ENCODE measurements around the gene B4GALNT1. TPM values are rescaled to one million over a fixed set of nuclear protein-coding genes. Genes with fewer than 3 reads are reported as not detected.

B4GALNT1 gene
- total RNA-seq, 1 experiment from 2014 or later, result 31.3 TPM

- POLR2A ChIA-PET, result no interaction called here
- no peak for ATAC-seq
- no TSS peak for BruUV-seq (replicated peaks)
These were observed 30.5 kb downstream of the B4GALNT1 start for GRCh38 chr12:57602544-57602943.

More at GRCh38 chr12:57602544-57602943, 30.5 kb downstream of the B4GALNT1 start:
- Histone ChIP-seq H3K9ac (ENCODE audit: low read length) (no peak overlapping the region), H3K79me2 (ENCODE audit: insufficient read depth, low read length) (no peaks in the 10 kb centered on the region), H2AFZ (ENCODE audit: low read depth, low read length, poor library complexity, severe bottlenecking) (no peak overlapping the region), H3K9me2 (ENCODE audit: insufficient read depth) (no peaks in the 10 kb centered on the region), H3K4me1 (ENCODE audit: control insufficient read depth in 1 of 2, insufficient read depth in 2 of 2, low read length in 2 of 2) (peaks cover 2 to 6% of the 10 kb centered on the region in 2 experiments; a peak in 2 of 4 replicates), H4K20me1 (ENCODE audit: insufficient read depth) (no peaks in the 10 kb centered on the region), H3K9me3 (ENCODE audit: control insufficient read depth in 1 of 2, insufficient read depth in 1 of 2, low read depth in 1 of 2, low read length in 2 of 2) (no peaks in the 10 kb centered on the region), H3K36me3 (ENCODE audit: control insufficient read depth in 1 of 2, insufficient read depth in 2 of 2, low read length in 2 of 2) (peaks cover 12 to 17% of the 10 kb centered on the region in 2 experiments; a peak in 3 of 4 replicates), H3K4me2 (ENCODE audit: low read length) (no peak overlapping the region), H3K4me3 (replicated peaks in 1 of 2; ENCODE audit: low read depth in 1 of 2, low read length in 2 of 2) (no peak overlapping the region), H3K27me3 (ENCODE audit: insufficient read depth, low read length) (no peaks in the 10 kb centered on the region), H3K27ac (ENCODE audit: low read depth, low read length) (no peak overlapping the region)
- TF ChIP-seq, protein P1, sequence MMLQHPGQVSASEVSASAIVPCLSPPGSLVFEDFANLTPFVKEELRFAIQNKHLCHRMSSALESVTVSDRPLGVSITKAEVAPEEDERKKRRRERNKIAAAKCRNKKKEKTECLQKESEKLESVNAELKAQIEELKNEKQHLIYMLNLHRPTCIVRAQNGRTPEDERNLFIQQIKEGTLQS (IDR thresholded peaks at IDR 0.05), result no peak
- TF ChIP-seq, protein P2, sequence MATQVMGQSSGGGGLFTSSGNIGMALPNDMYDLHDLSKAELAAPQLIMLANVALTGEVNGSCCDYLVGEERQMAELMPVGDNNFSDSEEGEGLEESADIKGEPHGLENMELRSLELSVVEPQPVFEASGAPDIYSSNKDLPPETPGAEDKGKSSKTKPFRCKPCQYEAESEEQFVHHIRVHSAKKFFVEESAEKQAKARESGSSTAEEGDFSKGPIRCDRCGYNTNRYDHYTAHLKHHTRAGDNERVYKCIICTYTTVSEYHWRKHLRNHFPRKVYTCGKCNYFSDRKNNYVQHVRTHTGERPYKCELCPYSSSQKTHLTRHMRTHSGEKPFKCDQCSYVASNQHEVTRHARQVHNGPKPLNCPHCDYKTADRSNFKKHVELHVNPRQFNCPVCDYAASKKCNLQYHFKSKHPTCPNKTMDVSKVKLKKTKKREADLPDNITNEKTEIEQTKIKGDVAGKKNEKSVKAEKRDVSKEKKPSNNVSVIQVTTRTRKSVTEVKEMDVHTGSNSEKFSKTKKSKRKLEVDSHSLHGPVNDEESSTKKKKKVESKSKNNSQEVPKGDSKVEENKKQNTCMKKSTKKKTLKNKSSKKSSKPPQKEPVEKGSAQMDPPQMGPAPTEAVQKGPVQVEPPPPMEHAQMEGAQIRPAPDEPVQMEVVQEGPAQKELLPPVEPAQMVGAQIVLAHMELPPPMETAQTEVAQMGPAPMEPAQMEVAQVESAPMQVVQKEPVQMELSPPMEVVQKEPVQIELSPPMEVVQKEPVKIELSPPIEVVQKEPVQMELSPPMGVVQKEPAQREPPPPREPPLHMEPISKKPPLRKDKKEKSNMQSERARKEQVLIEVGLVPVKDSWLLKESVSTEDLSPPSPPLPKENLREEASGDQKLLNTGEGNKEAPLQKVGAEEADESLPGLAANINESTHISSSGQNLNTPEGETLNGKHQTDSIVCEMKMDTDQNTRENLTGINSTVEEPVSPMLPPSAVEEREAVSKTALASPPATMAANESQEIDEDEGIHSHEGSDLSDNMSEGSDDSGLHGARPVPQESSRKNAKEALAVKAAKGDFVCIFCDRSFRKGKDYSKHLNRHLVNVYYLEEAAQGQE (IDR thresholded peaks at IDR 0.05; ENCODE audit: low read depth), result no peak
- no peak for TF ChIP-seq ZFX (IDR thresholded peaks at IDR 0.05)
- TF ChIP-seq ZNF274 (IDR thresholded peaks at IDR 0.05; ENCODE audit: low read depth, low read length), result no peak
- no peak for TF ChIP-seq SP1 (IDR thresholded peaks at IDR 0.05; ENCODE audit: low read depth)
- no peak for TF ChIP-seq ELF1 (IDR thresholded peaks at IDR 0.05; ENCODE audit: borderline replicate concordance, low read depth)
- no peak for TF ChIP-seq EZH2 (IDR thresholded peaks at IDR 0.05)
- no peak for TF ChIP-seq CTCF (IDR thresholded peaks at IDR 0.05 in 2 of 3, conservative IDR thresholded peaks at IDR 0.05 in 1 of 3; ENCODE audit: borderline replicate concordance in 1 of 3, insufficient read depth in 1 of 3, low read depth in 2 of 3, low read length in 2 of 3)
- TF ChIP-seq FOSL1 (IDR thresholded peaks at IDR 0.05; ENCODE audit: low read depth), result no peak
- TF ChIP-seq, protein P3, sequence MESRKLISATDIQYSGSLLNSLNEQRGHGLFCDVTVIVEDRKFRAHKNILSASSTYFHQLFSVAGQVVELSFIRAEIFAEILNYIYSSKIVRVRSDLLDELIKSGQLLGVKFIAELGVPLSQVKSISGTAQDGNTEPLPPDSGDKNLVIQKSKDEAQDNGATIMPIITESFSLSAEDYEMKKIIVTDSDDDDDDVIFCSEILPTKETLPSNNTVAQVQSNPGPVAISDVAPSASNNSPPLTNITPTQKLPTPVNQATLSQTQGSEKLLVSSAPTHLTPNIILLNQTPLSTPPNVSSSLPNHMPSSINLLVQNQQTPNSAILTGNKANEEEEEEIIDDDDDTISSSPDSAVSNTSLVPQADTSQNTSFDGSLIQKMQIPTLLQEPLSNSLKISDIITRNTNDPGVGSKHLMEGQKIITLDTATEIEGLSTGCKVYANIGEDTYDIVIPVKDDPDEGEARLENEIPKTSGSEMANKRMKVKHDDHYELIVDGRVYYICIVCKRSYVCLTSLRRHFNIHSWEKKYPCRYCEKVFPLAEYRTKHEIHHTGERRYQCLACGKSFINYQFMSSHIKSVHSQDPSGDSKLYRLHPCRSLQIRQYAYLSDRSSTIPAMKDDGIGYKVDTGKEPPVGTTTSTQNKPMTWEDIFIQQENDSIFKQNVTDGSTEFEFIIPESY (IDR thresholded peaks at IDR 0.05; ENCODE audit: extremely low read depth, insufficient replicate concordance, low read length), result no peak
- no peak for TF ChIP-seq JUND (IDR thresholded peaks at IDR 0.05)
- RAD21 ChIA-PET (ENCODE audit: low non-redundant PET in 1 of 2, low total read pairs in 2 of 2, uncharacterized antibody in 2 of 2, unreplicated experiment in 2 of 2), result no interaction called here
- CTCF ChIA-PET, result no interaction called here
- intact Hi-C loops (cut with micrococcal nuclease), result no loop called here
- no peak for DNase-seq (ENCODE audit: low read depth, low spot score)

Data from HCT116 (cell line).